Left hindlimb (tissue), 1 donor: Measurements from ENCODE around the gene PRR16.
"Not testable (repeated sequence)": the region's sequence is repeated elsewhere in the genome, so short reads cannot be mapped to it uniquely, and the experiment has no call there.

Source experiments
- DNase-seq: peaks from one replicate; pipeline ENCODE4 v3.0.0-alpha.2; 2018

The PRR16 gene

DNA sequence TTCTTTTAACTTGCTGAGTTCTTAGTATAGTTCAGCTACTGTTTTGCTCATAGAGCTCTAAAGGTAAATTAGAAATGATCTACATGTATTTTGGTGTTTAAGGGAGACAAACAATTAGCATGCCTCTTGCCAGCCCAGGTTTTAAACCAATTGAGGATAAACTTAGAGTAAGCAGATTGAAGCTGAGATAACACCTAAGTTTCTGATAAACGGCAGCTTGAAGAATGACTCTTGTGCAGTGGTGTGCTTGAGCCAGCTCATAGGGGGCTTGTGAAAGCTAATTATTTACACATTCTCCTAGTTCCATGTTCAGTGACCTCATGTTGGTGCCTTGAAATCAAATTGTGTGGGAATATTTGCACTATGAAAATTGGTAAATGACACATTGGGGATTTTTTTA is 193.0 kb downstream of the PRR16 start:
- no peak for DNase-seq

DNA sequence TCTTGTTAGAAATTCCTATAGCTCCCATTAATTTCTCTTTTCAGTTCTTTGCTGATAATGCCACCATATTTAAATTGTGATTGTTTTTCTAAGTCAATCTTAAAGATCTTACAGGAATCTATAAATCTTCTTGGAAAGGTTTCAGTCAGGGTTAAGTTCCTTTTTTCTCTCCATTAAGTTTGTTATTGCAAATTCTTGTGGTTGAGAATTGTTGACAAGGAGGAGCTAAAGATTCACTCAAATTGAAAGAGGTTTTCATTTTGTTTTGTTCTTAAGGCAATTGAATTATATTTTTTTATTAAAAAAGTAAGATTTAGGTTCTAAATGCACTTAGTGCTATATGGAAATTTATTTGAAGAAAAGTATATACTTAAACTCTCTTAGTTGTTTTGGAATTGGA is 213.4 kb downstream of the PRR16 start:
- DNase-seq, result no peak

DNA sequence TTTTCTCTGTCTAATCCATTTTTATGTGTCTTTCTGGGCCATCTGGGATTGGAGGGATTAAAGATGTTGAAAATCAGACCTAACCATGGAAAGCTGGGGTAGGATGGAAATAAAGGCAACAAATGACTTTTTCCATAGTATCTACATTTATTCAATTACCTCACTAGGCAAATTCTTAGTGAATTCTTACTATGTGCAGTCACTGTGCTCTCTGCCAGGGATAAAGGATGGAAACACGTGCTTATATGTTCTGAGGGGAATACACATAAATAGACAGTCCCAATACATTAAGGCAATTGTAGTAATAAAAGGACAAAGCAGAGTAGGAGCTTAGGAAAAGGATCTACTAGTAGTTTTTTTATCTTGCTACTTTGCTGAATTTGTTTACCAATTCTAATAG is 214.2 kb downstream of the PRR16 start:
- DNase-seq, result no peak

DNA sequence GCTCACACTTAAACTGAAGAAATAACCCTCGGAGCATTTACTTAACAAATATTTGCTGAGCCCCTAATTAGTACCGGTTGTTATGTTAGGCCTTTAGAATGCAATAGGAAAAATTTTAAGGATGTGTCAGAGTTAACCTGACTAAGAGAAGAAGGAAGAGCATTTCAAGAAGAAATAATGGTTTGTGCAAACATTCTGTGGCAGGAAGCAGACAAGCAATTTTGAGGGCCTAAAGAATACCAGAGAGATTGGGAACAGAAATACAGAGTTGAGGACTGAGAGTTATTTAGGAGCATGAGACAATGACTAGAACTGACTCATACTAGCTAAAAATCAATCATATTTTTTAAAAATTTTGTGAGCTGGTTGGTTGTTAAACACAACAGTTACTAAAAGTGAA is 218.8 kb downstream of the PRR16 start:
- no peak for DNase-seq

DNA sequence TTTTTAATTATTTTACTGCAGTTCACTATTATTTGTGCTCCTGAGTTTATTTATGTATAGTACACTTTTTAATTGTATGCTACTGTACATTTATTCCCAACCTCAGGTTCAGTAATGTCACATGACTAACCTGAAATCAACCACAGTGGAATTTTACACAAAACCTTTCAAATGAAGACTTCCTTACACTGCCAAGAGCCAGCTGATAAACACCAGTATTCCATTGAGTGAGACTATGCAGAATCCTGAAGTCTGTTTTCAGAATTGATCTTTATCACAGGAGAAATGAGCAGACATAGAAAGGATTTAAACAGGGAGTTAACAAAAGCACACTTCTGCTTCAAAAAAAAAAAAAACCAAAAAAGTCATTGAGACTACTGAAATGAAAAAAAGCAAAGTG is 219.5 kb downstream of the PRR16 start:
- no peak for DNase-seq

DNA sequence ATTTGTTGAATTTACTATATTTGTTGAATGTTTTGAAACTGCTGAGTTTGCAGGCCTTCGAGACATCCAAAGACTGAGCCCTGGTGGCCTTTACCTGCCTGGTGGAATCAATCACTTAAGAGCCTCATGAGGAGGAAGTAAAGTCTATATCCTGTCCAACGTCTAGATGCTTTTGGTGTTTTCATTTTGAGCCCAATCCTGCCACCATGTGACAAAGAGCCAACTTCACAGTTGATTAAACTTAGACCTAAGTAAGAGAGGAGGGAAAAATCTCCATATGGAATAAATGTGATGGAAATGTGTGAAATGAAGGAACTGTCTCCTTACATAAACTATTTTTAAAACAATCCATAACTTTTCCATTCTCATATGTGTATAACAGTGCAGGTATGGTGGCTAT is 220.1 kb downstream of the PRR16 start:
- no peak for DNase-seq

DNA sequence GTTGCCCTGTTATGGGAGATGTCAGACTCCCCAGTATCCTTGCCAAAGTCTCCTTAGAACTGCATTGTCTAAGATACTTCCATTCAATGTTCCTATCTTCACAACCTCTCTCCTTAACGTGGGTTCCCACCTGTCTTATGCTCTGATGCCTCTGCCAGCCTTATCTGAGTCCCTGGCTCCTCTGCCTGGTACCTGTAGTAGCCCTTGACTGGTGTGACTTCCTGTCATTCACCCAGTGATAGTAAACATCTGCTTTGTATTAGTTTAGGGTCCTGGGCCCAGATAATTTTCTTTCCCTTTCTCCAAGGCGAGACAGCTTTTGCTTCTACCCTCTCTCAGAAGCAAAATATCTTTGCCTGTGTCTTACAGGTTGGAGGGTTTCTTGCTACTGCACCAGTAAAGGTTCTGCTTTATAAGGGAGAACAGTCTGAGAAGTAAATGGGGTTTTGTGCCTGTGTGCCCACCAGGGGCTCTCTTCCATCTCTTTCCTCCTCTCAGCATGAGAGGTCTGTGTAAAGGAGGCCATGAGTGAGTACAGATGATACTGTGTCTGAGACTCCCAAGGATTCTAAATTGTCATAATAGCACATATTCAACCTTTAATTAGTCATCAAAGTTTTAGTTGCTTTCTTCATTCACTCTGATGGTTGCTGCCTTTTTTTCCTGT is 220.8 kb downstream of the PRR16 start:
- DNase-seq, result no peak

DNA sequence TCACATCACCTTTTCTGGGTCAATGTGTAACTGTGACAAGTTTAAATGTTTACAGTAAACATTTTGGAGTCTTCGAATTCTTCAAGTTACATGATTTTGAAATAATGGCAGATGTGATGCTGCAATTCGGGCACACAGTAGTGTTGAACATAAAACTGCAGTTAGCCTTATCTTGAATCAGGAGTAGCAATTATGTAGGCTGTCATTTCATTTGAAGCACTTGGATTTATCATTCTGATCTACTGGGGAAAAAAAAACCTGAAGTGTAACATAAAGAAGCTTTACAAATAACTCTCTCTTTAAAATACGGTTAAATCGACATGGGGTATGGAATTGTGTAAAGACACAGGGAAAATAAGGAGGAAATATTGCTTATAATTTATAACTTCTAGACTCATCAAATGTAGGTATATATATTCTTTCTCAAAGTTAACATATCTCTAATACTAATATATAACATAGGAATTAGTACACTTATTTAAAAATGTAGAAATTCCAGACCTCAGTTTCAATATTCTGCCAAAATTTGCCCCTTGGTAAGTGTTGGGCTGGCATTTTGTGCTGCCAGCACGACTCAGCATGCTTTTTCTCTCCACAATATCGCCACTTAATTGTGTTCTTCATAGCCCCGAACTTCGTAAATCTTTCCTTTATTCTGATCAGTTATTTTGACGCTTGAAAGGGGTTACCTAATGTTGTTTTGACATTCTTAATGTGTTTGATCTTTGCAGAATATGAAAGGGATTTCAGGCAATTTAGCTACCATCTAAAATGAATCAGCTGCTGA is 226.7 kb downstream of the PRR16 start:
- DNase-seq, result no peak

DNA sequence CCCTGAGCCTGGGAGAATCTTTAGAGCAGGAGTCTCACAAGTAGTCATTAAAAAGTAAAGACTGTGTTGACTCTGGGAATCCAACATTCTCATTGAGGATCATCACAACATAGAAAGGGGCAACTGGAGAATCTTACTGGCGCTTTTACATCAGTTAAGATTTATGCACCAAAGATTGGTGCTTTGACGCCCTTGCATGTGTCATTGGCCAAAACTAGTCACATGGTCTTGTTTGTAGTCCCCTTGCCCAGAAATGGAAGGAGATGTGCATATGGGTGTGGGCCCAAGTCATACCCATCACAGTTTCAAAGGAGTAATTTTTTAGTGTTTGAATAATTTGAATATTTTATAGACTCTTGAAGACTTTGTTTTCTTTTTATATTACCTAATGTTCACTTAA is 228.2 kb downstream of the PRR16 start:
- no peak for DNase-seq

DNA sequence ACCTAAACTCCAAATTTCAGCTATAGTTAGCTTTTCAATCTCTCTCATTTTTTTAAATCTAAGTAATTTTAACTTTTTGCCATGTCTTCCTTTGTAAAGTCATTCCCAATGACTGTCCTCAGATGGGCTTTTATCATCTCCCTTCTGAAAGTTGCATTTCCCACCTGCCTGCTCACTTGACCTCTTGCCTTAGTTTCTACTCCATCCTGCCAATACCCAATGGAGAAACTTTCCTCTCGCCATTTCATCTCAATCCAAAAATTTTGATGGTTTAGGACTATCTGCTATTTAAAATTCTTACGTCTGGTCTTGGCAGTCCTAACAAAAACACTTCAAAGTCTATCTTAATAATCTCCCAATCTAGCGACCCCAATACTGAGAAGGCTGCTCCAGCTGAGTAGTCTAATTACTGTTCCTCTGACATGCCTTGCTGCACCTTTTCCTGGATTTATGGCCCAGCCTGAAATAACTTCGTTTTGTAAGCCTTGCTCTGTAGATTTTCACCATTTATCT is 231.3 kb downstream of the PRR16 start:
- no peak for DNase-seq

DNA sequence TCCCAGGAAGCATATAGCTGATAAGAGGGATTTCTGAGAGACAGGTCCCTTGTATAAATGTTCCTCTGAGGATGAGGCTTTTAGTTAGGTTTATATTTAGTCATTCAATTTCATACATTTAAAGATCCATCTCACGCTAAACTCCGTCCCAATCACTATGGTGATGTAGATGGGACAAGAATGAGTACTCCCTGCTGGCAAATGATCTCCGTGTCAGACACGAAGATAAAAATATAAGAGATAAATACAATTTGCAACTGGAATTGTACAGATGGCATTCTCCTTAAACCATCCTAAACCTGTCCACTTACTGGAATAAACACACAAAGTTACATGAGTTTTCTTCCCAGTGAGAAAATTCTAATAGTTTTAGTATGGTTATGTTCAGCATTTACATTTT is 233.0 kb downstream of the PRR16 start:
- DNase-seq, result no peak

DNA sequence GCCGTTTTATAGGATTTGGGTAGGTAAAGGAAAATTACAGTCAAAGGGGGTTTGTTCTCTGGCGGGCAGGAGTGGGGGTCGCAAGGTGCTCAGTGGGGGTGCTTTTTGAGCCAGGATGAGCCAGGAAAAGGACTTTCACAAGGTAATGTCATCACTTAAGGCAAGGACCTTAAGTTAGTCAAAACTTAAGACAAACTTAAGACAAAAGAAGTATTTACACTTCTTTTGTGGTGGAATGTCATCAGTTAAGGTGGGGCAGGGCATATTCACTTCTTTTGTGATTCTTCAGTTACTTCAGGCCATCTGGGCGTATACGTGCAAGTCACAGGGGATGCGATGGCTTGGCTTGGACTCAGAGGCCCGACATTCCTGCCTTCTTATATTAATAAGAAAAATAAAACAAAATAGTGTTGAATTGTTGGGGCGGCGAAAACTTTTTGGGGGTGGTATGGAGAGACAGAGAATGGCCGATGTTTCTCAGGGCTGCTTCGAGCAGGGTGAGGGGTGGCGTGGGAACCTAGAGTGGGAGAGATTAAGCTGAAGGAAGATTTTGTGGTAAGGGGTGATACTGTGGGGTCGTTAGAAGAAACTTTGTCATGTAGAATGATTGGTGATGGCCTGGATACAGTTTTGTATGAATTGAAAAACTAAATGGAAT is 233.7 kb downstream of the PRR16 start:
- not testable (repeated sequence) for DNase-seq

DNA sequence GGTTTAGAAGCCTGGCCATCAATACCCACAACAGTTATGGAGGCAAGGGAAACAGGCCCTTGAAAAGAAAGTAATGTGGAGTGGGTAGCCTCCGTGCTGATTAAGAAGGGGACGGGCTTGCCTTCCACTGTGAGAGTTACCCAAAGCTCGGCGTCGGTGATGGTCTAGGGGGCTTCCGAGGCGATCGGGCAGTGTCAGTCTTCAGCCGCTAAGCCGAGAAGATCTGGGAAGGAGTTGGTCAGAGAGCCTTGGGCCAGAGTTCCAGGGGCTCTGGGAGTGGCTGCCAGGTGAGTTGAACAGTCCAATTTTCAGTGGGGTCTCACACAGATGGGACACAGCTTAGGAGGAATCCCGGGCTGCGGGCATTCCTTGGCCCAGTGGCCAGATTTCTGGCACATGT is 236.6 kb downstream of the PRR16 start:
- not testable (repeated sequence) for DNase-seq

DNA sequence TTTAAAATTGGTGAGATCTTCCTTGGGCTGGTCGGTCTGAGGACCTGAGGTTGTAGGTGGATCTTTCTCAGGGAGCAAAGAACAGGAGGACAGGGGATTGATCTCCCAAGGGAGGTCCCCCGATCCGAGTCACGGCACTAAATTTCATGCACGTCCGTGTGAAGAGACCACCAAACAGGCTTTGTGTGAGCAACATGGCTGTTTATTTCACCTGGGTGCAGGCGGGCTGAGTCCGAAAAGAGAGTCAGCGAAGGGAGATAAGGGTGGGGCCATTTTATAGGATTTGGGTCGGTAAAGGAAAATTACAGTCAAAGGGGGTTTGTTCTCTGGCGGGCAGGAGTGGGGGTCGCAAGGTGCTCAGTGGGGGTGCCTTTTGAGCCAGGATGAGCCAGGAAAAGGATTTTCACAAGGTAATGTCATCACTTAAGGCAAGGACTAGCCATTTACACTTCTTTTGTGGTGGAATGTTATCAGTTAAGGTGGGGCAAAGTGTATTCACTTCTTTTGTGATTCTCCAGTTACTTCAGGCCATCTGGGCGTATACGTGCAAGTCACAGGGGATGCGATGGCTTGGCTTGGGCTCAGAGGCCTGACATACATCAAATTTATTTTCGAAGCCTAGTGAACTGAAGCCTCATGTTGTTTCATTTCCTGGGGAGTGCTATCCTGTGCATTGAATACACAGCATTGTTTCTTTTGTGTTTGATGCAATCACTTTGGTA is 238.9 kb downstream of the PRR16 start:
- not testable (repeated sequence) for DNase-seq

DNA sequence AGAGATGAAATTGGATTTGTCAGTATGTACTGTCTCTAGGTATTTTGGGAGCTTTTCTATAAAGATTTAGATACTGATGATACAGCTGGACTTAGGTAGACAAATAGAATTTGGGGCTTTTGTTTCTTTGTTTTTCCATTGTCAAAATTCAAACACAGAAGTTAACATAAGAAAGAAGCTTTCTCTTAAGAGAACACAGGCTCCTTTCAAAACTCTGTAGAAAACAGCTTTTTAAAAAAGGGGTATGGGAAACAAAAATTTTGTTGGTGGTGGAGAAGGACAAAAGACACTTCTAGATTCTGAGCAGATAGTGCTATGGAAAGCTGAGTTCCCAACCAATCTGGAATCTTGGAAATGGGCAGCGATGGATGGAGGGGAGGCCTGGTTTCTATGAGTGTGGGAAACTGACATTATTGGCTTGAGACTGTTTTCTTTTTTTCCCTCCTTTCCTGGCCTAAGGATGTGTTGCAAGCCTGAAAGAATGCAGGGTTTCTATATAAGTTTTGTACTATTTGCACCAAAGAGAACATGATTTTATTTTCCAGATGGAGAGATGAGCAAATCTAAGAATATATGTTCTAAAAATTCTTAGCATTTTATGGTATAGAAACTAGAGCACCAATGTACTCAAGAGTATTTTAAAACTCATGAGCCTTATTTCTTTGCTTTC is 240.0 kb downstream of the PRR16 start:
- no peak for DNase-seq

DNA sequence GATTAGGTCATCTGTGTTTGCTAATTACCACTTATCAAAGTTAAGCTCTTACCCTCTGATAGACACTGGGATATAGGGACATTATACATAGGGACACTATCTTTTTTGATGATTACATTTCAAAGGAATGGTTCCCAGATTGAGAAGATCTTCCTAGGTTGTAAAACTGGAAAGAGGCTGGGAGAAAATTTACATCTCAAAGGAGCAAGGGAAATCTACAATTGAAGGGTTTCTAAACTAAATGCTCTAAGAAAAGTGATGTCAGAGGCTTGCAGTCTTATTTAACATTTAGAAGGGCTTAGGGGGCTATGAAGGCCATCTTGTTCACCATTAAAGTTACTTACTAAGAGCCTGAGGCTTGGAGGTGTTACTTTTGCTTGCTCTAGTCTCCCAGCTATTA is 242.8 kb downstream of the PRR16 start:
- no peak for DNase-seq

DNA sequence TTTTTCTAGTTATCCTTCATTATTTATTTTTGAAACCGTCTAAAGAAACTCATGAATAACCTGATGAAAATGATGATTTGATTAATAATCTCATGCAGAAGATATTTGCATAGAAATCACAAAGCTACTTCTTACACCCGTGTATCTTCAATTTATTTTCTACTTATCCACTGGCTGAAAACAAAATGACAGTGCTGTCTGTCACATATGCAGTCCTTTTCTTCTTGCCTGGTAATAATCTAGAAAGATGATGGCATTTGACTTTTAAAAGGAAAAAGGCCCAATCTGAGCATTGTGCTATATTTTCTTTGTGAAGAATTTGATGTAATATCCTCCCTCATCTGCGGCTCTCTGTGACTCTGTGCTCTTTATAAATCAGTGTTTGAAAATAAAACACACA is 253.3 kb downstream of the PRR16 start:
- DNase-seq, result no peak

DNA sequence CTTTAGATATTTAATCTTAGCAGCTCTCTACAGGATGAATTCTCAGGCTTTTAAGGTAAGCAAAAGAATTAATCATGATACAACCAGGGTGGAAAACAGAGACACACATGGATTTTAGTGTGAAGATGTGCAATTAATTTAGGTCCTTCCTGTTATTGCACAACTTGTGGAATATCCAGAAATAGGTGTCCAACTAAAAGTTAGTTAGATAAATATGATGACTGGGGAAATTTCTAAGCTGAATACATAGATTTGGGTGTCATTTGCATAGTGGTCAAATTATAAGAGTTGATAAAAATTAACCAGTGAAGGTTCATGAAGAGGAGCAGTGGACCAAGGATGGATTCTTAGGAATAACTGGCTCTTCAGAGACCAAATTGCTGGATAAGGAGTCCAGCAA is 266.1 kb downstream of the PRR16 start:
- no peak for DNase-seq

DNA sequence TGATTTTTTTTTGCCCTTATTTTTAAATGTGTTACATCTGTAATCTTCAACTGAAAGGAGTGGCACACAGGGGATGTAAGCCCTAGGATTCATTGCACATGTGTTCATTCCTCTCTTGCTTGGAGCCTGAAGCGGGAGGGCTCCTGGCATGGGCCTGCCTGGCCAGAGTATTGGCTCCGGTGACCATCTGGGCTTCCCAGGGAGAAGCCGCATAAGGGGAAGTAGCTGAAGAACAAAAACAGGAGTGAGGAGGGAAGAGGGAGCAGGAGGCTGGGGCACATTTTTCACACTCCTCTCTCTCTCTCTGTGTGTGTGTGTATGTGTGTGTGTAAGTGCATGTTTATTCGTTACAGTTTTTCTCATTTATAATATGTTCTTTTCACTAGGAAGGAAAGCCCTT is 269.9 kb downstream of the PRR16 start:
- peak; percentile 19 for DNase-seq

DNA sequence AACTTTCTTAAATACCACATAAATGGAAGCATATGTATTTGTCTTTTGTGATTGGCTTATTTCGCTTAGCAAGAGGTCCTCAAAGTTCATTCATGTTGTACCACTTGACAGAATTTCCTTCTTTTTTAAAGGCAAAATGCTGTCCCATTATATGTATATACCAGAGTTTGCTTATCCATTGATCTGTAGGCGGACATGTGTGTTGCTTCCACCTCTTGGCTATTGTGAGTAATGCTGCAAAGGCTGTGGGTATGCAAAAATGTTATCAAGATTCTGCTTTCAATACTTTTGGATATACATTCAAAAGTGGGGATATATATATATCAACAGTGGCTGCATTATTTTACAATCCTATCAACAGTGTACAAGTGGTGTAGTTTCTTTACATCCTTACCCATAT is 271.0 kb downstream of the PRR16 start:
- DNase-seq, result no peak
